ENCODE data around the gene HYAL2. TPM values are rescaled to one million over a fixed set of nuclear protein-coding genes. Genes with fewer than 3 reads are reported as not detected.

Gene HYAL2
- total RNA-seq, result 123 and 145 TPM in 2 replicates

- no peak for DNase-seq (ENCODE audit: low read depth)
- peak within 1 kb of the TSS; percentile 89 for H3K4me3 ChIP-seq (ENCODE audit: low read depth, low read length)
- TF ChIP-seq CTCF (conservative IDR thresholded peaks at IDR 0.05; ENCODE audit: low read depth, low read length), result no peak
Observed at GRCh38 chr3:50322386-50323091, at the start of gene HYAL2. TSS of gene HYAL2 (minus strand) at chr3:50322745. CDS start at chr3:50320489, 2,256 bp downstream.

- H3K4me3 ChIP-seq (ENCODE audit: low read depth, low read length), result no peak overlapping the region
- DNase-seq (ENCODE audit: low read depth), result no peak
- no peak for TF ChIP-seq CTCF (conservative IDR thresholded peaks at IDR 0.05; ENCODE audit: low read depth, low read length)
Observed at GRCh38 chr3:50371133-50371685, 48.7 kb upstream of the HYAL2 start.

GRCh38 chr3:50370594-50370993 lies 48.0 kb upstream of the HYAL2 start:
- H3K4me3 ChIP-seq (ENCODE audit: low read depth, low read length), result no peak overlapping the region
- no peak for TF ChIP-seq CTCF (conservative IDR thresholded peaks at IDR 0.05; ENCODE audit: low read depth, low read length)
- no peak for DNase-seq (ENCODE audit: low read depth)

GRCh38 chr3:50369012-50369670 lies 46.6 kb upstream of the HYAL2 start:
- no peak for DNase-seq (ENCODE audit: low read depth)
- no peak for TF ChIP-seq CTCF (conservative IDR thresholded peaks at IDR 0.05; ENCODE audit: low read depth, low read length)
- no peak overlapping the region for H3K4me3 ChIP-seq (ENCODE audit: low read depth, low read length)

GRCh38 chr3:50365842-50366220 lies 43.3 kb upstream of the HYAL2 start:
- no peak for TF ChIP-seq CTCF (conservative IDR thresholded peaks at IDR 0.05; ENCODE audit: low read depth, low read length)
- H3K4me3 ChIP-seq (ENCODE audit: low read depth, low read length), result peak overlapping the region; percentile 58
- DNase-seq (ENCODE audit: low read depth), result no peak

GRCh38 chr3:50365080-50365841 lies 42.7 kb upstream of the HYAL2 start:
- no peak for DNase-seq (ENCODE audit: low read depth)
- TF ChIP-seq CTCF (conservative IDR thresholded peaks at IDR 0.05; ENCODE audit: low read depth, low read length), result no peak
- H3K4me3 ChIP-seq (ENCODE audit: low read depth, low read length), result peak overlapping the region; percentile 58
